WTC11 (cell line): ENCODE measurements around the gene CTXN1. TPM values are rescaled to one million over a fixed set of nuclear protein-coding genes. Genes with fewer than 3 reads are reported as not detected.

Experiments
- ARID4B ChIP-seq: sonication (generic); formaldehyde crosslinking; IDR thresholded peaks from 2 replicates; pipeline ENCODE4 v1.8.0; 2023; ENCODE audit warnings: missing genetic modification reagents, mild to moderate bottlenecking, borderline replicate concordance
- ATF1 ChIP-seq: sonication (generic); formaldehyde crosslinking; IDR thresholded peaks from 2 replicates; pipeline ENCODE4 v1.8.1; 2023; ENCODE audit warnings: mild to moderate bottlenecking, moderate library complexity, missing genetic modification reagents
- ESRRA ChIP-seq: sonication (generic); formaldehyde crosslinking; IDR thresholded peaks from 2 replicates; pipeline ENCODE4 v1.8.1; 2022; ENCODE audit warnings: mild to moderate bottlenecking, missing genetic modification reagents, borderline replicate concordance
- GRHL2 ChIP-seq: fragments of 250-450 bp; sonication (Bioruptor Pico); IDR thresholded peaks from 2 replicates; pipeline ENCODE4 v1.8.0; 2022; ENCODE audit warnings: mild to moderate bottlenecking, moderate library complexity; ENCODE audit not compliant: insufficient replicate concordance, severe bottlenecking
- IRF1 ChIP-seq: sonication (generic); formaldehyde crosslinking; IDR thresholded peaks from 2 replicates; pipeline ENCODE4 v1.8.0; 2023; ENCODE audit warnings: missing genetic modification reagents
- MLX ChIP-seq: sonication (generic); formaldehyde crosslinking; IDR thresholded peaks from 2 replicates; pipeline ENCODE4 v1.8.1; 2023; ENCODE audit warnings: mild to moderate bottlenecking, missing genetic modification reagents, moderate library complexity
- MYBL2 ChIP-seq: sonication (generic); formaldehyde crosslinking; IDR thresholded peaks from 2 replicates; pipeline ENCODE4 v1.8.1; 2023; ENCODE audit warnings: mild to moderate bottlenecking, moderate library complexity, missing genetic modification reagents
- RELA ChIP-seq: sonication (generic); formaldehyde crosslinking; IDR thresholded peaks from 2 replicates; pipeline ENCODE4 v1.8.1; 2022; ENCODE audit warnings: missing genetic modification reagents, mild to moderate bottlenecking, borderline replicate concordance
- SMAD4 ChIP-seq: sonication (generic); formaldehyde crosslinking; IDR thresholded peaks from 2 replicates; pipeline ENCODE4 v1.8.0; 2022; ENCODE audit warnings: mild to moderate bottlenecking, missing genetic modification reagents
- TCF7 ChIP-seq: sonication (generic); formaldehyde crosslinking; IDR thresholded peaks from 2 replicates; pipeline ENCODE4 v1.8.0; 2022; ENCODE audit warnings: mild to moderate bottlenecking, low read depth, missing genetic modification reagents, moderate library complexity
- ZNF121 ChIP-seq: sonication (generic); formaldehyde crosslinking; IDR thresholded peaks from 2 replicates; pipeline ENCODE4 v1.8.0; 2023; ENCODE audit warnings: missing genetic modification reagents
- ZNF317 ChIP-seq: sonication (generic); formaldehyde crosslinking; IDR thresholded peaks from 2 replicates; pipeline ENCODE4 v1.8.1; 2023; ENCODE audit warnings: low read depth, mild to moderate bottlenecking, moderate library complexity, missing genetic modification reagents, borderline replicate concordance
- ZNF512 ChIP-seq: sonication (generic); formaldehyde crosslinking; IDR thresholded peaks from 2 replicates; pipeline ENCODE4 v1.8.1; 2022; ENCODE audit warnings: missing genetic modification reagents, borderline replicate concordance
- total RNA-seq: library from RNA; stranded (reverse); gene quantifications from 3 replicates; pipeline ENCODE4 v1.2.3, GENCODE V29; 2021
- TF ChIP-seq, protein P1 (sequence below): sonication (generic); formaldehyde crosslinking; IDR thresholded peaks from 2 replicates; pipeline ENCODE4 v1.8.1; 2023; ENCODE audit warnings: mild to moderate bottlenecking, missing genetic modification reagents, borderline replicate concordance
- TF ChIP-seq, protein P2 (sequence below): sonication (generic); formaldehyde crosslinking; conservative IDR thresholded peaks from 2 replicates; pipeline ENCODE4 v1.8.1; 2023; ENCODE audit warnings: mild to moderate bottlenecking, low read depth, missing genetic modification reagents, moderate library complexity
- TF ChIP-seq, protein P3 (sequence below): sonication (generic); formaldehyde crosslinking; IDR thresholded peaks from 2 replicates; pipeline ENCODE4 v1.8.0; 2022; ENCODE audit warnings: mild to moderate bottlenecking, missing genetic modification reagents
- TF ChIP-seq, protein P4 (sequence below): sonication (generic); formaldehyde crosslinking; IDR thresholded peaks from 2 replicates; pipeline ENCODE4 v1.8.1; 2022; ENCODE audit warnings: mild to moderate bottlenecking, moderate library complexity, missing genetic modification reagents
- TF ChIP-seq, protein P5 (sequence below): fragments of 250-450 bp; sonication (Bioruptor Pico); IDR thresholded peaks from 2 replicates; pipeline ENCODE4 v1.9.0; 2021; ENCODE audit warnings: mild to moderate bottlenecking

The CTXN1 gene
- total RNA-seq, 1 experiment from 2014 or later = 48.2 TPM

DNA sequence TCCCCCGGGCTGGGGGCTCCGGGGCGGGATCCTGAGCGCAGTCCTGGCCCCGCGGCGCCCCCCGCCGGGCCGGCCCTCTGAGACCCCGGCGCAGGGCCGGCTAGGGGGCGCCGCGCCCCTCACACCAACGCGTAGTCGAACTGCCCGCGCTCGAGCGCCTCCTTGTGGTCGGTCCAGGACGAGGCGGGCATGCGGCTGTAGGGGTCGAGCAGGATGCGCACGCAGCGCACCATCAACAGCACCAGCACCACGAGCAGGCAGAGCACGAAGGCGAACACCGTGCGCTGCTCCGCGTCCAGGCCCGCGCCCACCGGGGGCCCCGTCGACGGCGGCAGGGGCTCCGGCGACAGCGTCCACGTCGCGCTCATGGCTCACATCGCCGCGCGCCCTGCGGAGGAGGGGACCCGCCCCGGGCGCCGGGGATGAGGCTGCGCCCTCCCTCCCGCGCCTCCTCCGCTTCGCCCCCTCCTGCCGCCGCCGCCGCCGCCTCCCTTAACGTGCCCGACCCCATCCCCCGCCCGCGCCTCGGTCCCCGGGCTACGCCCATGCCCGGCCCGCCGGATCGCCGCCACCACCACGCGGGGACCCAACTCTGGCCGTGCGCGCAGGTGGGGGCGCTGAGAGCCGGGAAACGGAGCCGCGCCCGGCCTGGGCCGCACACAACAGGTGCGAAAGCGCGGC lies 624 bp downstream of the CTXN1 start (continued):
- TF ChIP-seq ARID4B = peak; percentile 90; the same call in 1 of the 2 replicates
- TF ChIP-seq MLX (CRISPR knock-in tag) = no peak
- TF ChIP-seq, protein P1, sequence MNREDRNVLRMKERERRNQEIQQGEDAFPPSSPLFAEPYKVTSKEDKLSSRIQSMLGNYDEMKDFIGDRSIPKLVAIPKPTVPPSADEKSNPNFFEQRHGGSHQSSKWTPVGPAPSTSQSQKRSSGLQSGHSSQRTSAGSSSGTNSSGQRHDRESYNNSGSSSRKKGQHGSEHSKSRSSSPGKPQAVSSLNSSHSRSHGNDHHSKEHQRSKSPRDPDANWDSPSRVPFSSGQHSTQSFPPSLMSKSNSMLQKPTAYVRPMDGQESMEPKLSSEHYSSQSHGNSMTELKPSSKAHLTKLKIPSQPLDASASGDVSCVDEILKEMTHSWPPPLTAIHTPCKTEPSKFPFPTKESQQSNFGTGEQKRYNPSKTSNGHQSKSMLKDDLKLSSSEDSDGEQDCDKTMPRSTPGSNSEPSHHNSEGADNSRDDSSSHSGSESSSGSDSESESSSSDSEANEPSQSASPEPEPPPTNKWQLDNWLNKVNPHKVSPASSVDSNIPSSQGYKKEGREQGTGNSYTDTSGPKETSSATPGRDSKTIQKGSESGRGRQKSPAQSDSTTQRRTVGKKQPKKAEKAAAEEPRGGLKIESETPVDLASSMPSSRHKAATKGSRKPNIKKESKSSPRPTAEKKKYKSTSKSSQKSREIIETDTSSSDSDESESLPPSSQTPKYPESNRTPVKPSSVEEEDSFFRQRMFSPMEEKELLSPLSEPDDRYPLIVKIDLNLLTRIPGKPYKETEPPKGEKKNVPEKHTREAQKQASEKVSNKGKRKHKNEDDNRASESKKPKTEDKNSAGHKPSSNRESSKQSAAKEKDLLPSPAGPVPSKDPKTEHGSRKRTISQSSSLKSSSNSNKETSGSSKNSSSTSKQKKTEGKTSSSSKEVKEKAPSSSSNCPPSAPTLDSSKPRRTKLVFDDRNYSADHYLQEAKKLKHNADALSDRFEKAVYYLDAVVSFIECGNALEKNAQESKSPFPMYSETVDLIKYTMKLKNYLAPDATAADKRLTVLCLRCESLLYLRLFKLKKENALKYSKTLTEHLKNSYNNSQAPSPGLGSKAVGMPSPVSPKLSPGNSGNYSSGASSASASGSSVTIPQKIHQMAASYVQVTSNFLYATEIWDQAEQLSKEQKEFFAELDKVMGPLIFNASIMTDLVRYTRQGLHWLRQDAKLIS = no peak
- TF ChIP-seq ZNF512 (CRISPR knock-in tag) = no peak
- TF ChIP-seq SMAD4 (CRISPR knock-in tag) = no peak
- no peak for TF ChIP-seq ZNF317 (CRISPR knock-in tag)
- no peak for TF ChIP-seq ZNF121 (CRISPR knock-in tag)
- TF ChIP-seq ESRRA (CRISPR knock-in tag) = peak; percentile 93
- peak; percentile 92; the same call in 1 of the 2 replicates for TF ChIP-seq RELA (CRISPR knock-in tag)
- TF ChIP-seq, protein P2, sequence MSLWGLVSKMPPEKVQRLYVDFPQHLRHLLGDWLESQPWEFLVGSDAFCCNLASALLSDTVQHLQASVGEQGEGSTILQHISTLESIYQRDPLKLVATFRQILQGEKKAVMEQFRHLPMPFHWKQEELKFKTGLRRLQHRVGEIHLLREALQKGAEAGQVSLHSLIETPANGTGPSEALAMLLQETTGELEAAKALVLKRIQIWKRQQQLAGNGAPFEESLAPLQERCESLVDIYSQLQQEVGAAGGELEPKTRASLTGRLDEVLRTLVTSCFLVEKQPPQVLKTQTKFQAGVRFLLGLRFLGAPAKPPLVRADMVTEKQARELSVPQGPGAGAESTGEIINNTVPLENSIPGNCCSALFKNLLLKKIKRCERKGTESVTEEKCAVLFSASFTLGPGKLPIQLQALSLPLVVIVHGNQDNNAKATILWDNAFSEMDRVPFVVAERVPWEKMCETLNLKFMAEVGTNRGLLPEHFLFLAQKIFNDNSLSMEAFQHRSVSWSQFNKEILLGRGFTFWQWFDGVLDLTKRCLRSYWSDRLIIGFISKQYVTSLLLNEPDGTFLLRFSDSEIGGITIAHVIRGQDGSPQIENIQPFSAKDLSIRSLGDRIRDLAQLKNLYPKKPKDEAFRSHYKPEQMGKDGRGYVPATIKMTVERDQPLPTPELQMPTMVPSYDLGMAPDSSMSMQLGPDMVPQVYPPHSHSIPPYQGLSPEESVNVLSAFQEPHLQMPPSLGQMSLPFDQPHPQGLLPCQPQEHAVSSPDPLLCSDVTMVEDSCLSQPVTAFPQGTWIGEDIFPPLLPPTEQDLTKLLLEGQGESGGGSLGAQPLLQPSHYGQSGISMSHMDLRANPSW (CRISPR knock-in tag) = 0 out of 2 replicates have a peak, but pooled peaks have one; percentile 57
- peak; percentile 51; the same call in 1 of the 2 replicates for TF ChIP-seq ATF1 (CRISPR knock-in tag)
- peak; percentile 77; the same call in 1 of the 2 replicates for TF ChIP-seq IRF1 (CRISPR knock-in tag)
- TF ChIP-seq, protein P3, sequence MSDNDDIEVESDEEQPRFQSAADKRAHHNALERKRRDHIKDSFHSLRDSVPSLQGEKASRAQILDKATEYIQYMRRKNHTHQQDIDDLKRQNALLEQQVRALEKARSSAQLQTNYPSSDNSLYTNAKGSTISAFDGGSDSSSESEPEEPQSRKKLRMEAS (CRISPR knock-in tag) = peak; percentile 98
- peak; percentile 86; the same call in 1 of the 2 replicates for TF ChIP-seq TCF7 (CRISPR knock-in tag)
- TF ChIP-seq, protein P4, sequence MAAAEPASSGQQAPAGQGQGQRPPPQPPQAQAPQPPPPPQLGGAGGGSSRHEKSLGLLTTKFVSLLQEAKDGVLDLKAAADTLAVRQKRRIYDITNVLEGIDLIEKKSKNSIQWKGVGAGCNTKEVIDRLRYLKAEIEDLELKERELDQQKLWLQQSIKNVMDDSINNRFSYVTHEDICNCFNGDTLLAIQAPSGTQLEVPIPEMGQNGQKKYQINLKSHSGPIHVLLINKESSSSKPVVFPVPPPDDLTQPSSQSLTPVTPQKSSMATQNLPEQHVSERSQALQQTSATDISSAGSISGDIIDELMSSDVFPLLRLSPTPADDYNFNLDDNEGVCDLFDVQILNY (CRISPR knock-in tag) = peak; percentile 88
- TF ChIP-seq GRHL2 = no peak
- peak; percentile 94 for TF ChIP-seq MYBL2 (CRISPR knock-in tag)
- TF ChIP-seq, protein P5, sequence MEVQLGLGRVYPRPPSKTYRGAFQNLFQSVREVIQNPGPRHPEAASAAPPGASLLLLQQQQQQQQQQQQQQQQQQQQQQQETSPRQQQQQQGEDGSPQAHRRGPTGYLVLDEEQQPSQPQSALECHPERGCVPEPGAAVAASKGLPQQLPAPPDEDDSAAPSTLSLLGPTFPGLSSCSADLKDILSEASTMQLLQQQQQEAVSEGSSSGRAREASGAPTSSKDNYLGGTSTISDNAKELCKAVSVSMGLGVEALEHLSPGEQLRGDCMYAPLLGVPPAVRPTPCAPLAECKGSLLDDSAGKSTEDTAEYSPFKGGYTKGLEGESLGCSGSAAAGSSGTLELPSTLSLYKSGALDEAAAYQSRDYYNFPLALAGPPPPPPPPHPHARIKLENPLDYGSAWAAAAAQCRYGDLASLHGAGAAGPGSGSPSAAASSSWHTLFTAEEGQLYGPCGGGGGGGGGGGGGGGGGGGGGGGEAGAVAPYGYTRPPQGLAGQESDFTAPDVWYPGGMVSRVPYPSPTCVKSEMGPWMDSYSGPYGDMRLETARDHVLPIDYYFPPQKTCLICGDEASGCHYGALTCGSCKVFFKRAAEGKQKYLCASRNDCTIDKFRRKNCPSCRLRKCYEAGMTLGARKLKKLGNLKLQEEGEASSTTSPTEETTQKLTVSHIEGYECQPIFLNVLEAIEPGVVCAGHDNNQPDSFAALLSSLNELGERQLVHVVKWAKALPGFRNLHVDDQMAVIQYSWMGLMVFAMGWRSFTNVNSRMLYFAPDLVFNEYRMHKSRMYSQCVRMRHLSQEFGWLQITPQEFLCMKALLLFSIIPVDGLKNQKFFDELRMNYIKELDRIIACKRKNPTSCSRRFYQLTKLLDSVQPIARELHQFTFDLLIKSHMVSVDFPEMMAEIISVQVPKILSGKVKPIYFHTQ = no peak
